NCI-H82 (cell line): ENCODE measurements around the gene PLLP.

Source experiments
- DNase-seq: peaks from one replicate; lab custom pipeline; 2025; lab: John Stamatoyannopoulos, UW

Gene PLLP

GRCh38 chr16:57225978-57226377 lies 58.5 kb downstream of the PLLP start:
- DNase-seq = no peak

DNA sequence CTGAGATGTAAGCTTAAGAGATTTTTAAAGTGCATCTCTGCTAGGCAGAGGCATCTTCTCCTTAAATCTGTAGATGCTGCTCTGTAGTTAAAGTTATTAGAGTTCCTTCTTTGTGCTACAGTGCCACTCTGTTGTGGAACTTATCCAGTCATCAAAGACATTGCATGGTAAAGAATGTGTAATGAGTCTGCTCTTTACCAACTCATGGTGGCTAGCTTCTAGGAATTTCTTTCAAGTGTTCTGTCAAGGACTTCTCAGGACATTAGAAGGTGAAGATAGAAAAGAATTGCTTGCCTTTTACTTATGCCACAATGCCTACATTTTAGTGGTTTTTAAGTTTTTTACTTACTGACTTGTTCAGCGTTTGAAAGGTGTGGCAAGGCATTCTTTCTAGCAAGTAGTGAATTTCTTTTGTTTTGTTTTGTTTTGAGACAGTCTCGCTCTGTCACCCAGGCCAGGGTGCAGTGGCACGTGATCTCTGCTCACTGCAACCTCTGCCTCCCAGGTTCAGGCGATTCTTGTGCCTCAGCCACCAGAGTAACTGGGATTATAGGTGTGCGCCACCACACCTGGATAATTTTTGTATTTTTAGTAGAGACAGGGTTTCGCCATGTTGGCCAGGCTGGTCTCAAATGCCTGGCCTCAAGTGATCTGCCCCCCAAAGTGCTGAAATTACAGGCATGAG lies 59.7 kb downstream of the PLLP start:
- no peak for DNase-seq

DNA sequence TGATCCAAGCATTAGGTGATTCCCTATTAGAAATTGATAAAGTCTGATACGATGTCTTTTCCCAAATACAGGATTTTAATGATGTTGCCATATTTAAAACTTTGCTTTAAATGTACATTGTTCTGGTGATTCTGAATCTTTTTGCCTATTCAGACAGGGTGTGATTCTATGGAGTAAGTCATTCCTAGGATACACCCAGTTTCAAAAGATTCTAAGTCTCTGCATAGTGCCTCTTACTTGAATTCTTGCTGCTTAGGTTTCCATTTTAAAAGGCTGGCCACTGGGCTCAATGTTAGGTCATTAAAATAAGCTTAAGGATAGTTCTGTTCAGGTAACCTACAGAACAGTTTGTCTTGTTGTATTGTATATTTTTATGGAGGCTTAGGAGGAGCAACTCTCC lies 61.4 kb downstream of the PLLP start:
- DNase-seq = no peak

GRCh38 chr16:57216968-57217367 lies 67.5 kb downstream of the PLLP start:
- DNase-seq = no peak

DNA sequence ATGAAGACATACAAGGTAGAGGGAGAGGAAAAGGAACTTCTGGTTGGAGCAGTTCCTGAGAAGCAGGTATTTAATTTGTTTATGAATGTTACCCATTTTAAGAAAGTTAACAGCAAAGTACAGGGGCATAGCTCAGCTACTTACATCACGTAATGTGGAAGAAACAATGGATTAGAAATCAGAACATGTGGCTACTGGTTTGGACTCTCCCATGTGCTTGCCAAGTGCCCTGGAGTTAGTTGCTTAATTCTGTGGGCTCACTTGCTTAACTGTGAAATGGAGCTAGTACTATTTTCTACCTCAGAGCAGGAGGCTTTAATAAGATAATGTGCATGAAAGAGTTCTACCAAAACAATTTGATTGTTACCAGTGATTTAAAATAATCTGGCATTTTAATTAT lies 71.0 kb downstream of the PLLP start:
- DNase-seq = no peak

GRCh38 chr16:57209780-57210179 lies 74.7 kb downstream of the PLLP start:
- no peak for DNase-seq

- no peak for DNase-seq
These were observed 75.5 kb downstream of the PLLP start for GRCh38 chr16:57208926-57209325.
